Measurements from ENCODE around the gene PDXDC1. TPM values are rescaled to one million over a fixed set of nuclear protein-coding genes. Genes with fewer than 3 reads are reported as not detected.
A peak's percentile ranks its signal among the peaks of the same experiment; 100 is the strongest.
"Not testable (repeated sequence)": the region's sequence is repeated elsewhere in the genome, so short reads cannot be mapped to it uniquely, and the experiment has no call there.

PDXDC1 gene
- total RNA-seq, 2 donors from 2014 or later, result 163 to 202 TPM

- H3K4me3 Mint-ChIP-seq, result not testable (repeated sequence)
- peaks cover 68% of the 10 kb centered on the region for H3K36me3 Mint-ChIP-seq (ENCODE audit: low read depth)
Observed at GRCh38 chr16:15082788-15083187, 108.0 kb downstream of the PDXDC1 start.

GRCh38 chr16:15090663-15091269 lies 115.9 kb downstream of the PDXDC1 start:
- peaks cover 12% of the 10 kb centered on the region for H3K36me3 ChIP-seq (ENCODE audit: control insufficient read depth, insufficient read depth, low read length)
- not testable (repeated sequence) for H3K9me3 Mint-ChIP-seq; H3K9ac ChIP-seq (ENCODE audit: extremely low read depth, low read length, poor library complexity, severe bottlenecking); H3K27ac ChIP-seq (ENCODE audit: low read depth, low read length); H3K4me3 ChIP-seq (ENCODE audit: low read length); H3K27me3 Mint-ChIP-seq (ENCODE audit: insufficient read depth); H3K4me1 ChIP-seq (ENCODE audit: control insufficient read depth, insufficient read depth, low read length); H3K27me3 ChIP-seq (ENCODE audit: control insufficient read depth, insufficient read depth, low read length, poor library complexity, severe bottlenecking); H3K4me1 Mint-ChIP-seq; DNase-seq; H3K9me3 ChIP-seq (ENCODE audit: control insufficient read depth, low read length); H3K4me3 Mint-ChIP-seq; H3K27ac Mint-ChIP-seq
- peaks cover 23% of the 10 kb centered on the region for H3K36me3 Mint-ChIP-seq (ENCODE audit: low read depth)
- TF ChIP-seq, protein P1, sequence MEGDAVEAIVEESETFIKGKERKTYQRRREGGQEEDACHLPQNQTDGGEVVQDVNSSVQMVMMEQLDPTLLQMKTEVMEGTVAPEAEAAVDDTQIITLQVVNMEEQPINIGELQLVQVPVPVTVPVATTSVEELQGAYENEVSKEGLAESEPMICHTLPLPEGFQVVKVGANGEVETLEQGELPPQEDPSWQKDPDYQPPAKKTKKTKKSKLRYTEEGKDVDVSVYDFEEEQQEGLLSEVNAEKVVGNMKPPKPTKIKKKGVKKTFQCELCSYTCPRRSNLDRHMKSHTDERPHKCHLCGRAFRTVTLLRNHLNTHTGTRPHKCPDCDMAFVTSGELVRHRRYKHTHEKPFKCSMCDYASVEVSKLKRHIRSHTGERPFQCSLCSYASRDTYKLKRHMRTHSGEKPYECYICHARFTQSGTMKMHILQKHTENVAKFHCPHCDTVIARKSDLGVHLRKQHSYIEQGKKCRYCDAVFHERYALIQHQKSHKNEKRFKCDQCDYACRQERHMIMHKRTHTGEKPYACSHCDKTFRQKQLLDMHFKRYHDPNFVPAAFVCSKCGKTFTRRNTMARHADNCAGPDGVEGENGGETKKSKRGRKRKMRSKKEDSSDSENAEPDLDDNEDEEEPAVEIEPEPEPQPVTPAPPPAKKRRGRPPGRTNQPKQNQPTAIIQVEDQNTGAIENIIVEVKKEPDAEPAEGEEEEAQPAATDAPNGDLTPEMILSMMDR (conservative IDR thresholded peaks at IDR 0.05), result peak; percentile 41
- 88 to 100% methylated on average over 1 of the region's 1 CpG for WGBS, 2 experiments (ENCODE audit: insufficient coverage in 1 of 2, insufficient read length in 1 of 2)

More at GRCh38 chr16:15082788-15083187, 108.0 kb downstream of the PDXDC1 start:
- H3K4me1 ChIP-seq (ENCODE audit: control insufficient read depth, insufficient read depth, low read length); H3K27ac ChIP-seq (ENCODE audit: low read depth, low read length); H3K27me3 Mint-ChIP-seq (ENCODE audit: insufficient read depth); H3K4me1 Mint-ChIP-seq; H3K9me3 ChIP-seq (ENCODE audit: control insufficient read depth, low read length); H3K4me3 ChIP-seq (ENCODE audit: low read length); H3K27me3 ChIP-seq (ENCODE audit: control insufficient read depth, insufficient read depth, low read length, poor library complexity, severe bottlenecking); DNase-seq; H3K9me3 Mint-ChIP-seq; H3K27ac Mint-ChIP-seq; H3K9ac ChIP-seq (ENCODE audit: extremely low read depth, low read length, poor library complexity, severe bottlenecking): not testable (repeated sequence)
- H3K36me3 ChIP-seq (ENCODE audit: control insufficient read depth, insufficient read depth, low read length), result peaks cover 60% of the 10 kb centered on the region
- WGBS, 2 experiments (ENCODE audit: insufficient coverage in 1 of 2, insufficient read length in 1 of 2), result 93 to 100% methylated on average over 2 to 3 of the region's 3 CpGs

GRCh38 chr16:15093571-15093954 lies 118.7 kb downstream of the PDXDC1 start:
- not testable (repeated sequence) for H3K4me1 ChIP-seq (ENCODE audit: control insufficient read depth, insufficient read depth, low read length); H3K36me3 ChIP-seq (ENCODE audit: control insufficient read depth, insufficient read depth, low read length); H3K27ac ChIP-seq (ENCODE audit: low read depth, low read length); H3K27me3 Mint-ChIP-seq (ENCODE audit: insufficient read depth); H3K9me3 Mint-ChIP-seq; H3K4me1 Mint-ChIP-seq; DNase-seq; H3K27me3 ChIP-seq (ENCODE audit: control insufficient read depth, insufficient read depth, low read length, poor library complexity, severe bottlenecking); H3K9me3 ChIP-seq (ENCODE audit: control insufficient read depth, low read length)
- Histone ChIP-seq H3K4me3 (ENCODE audit: low read length) (peak overlapping the region; percentile 81), H3K9ac (ENCODE audit: extremely low read depth, low read length, poor library complexity, severe bottlenecking) (peak overlapping the region; percentile 68)
- Mint-ChIP-seq H3K4me3 (peak overlapping the region; percentile 93), H3K36me3 (ENCODE audit: low read depth) (peaks cover 17% of the 10 kb centered on the region), H3K27ac (peak overlapping the region; percentile 100)
- whole genome bisulfite sequencing, 2 experiments (ENCODE audit: insufficient coverage in 1 of 2, insufficient read length in 1 of 2), result 5% methylated on average over 4 of the region's 14 CpGs; no CpG with 5 or more reads in 1 of the 2 experiments

GRCh38 chr16:15093955-15094827 lies 119.4 kb downstream of the PDXDC1 start, which contains the start of gene RRN3:
Gene RRN3 (minus strand): TSS chr16:15094272. CDS start chr16:15094233, 39 bp downstream.
- H3K4me3 Mint-ChIP-seq, result peak within 1 kb of the TSS; percentile 93
- not testable (repeated sequence) for H3K9me3 Mint-ChIP-seq; H3K27me3 ChIP-seq (ENCODE audit: control insufficient read depth, insufficient read depth, low read length, poor library complexity, severe bottlenecking); H3K36me3 ChIP-seq (ENCODE audit: control insufficient read depth, insufficient read depth, low read length); H3K4me1 ChIP-seq (ENCODE audit: control insufficient read depth, insufficient read depth, low read length); H3K9me3 ChIP-seq (ENCODE audit: control insufficient read depth, low read length); H3K4me1 Mint-ChIP-seq; H3K27me3 Mint-ChIP-seq (ENCODE audit: insufficient read depth)
- peak; percentile 97 for DNase-seq
- 6 to 11% methylated on average over 18 to 55 of the region's 56 CpGs for WGBS, 2 experiments (ENCODE audit: insufficient coverage in 1 of 2, insufficient read length in 1 of 2)
- Histone ChIP-seq H3K4me3 (ENCODE audit: low read length) (peak within 1 kb of the TSS; percentile 81), H3K9ac (ENCODE audit: extremely low read depth, low read length, poor library complexity, severe bottlenecking) (peak within 1 kb of the TSS; percentile 68), H3K27ac (ENCODE audit: low read depth, low read length) (peak within 1 kb of the TSS; percentile 44)
- H3K27ac Mint-ChIP-seq, result peak within 1 kb of the TSS; percentile 100
- H3K36me3 Mint-ChIP-seq (ENCODE audit: low read depth), result peaks cover 14% of the 10 kb centered on the region

DNA sequence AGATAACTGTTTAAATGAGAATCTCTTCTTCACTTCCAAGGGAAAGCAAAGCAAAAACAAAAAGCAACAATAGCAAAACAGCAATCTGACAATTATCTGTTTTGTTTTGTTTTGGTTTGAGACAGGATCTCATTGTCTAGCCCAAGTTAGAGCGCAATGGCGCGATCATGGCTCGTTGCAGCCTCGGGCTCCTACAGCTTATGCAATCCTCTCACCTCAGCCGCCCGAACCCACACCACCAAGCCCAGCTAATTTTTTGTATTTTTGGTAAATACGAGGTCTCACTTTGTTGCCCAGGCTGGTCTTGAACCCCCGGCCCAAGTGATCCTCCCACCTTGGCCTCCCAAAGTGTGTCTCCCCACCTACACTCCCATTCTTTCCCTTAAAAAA lies 121.8 kb downstream of the PDXDC1 start:
- H3K36me3 Mint-ChIP-seq (ENCODE audit: low read depth); H3K4me3 Mint-ChIP-seq; DNase-seq; H3K9ac ChIP-seq (ENCODE audit: extremely low read depth, low read length, poor library complexity, severe bottlenecking); H3K27ac Mint-ChIP-seq; H3K27me3 ChIP-seq (ENCODE audit: control insufficient read depth, insufficient read depth, low read length, poor library complexity, severe bottlenecking); H3K9me3 Mint-ChIP-seq; H3K9me3 ChIP-seq (ENCODE audit: control insufficient read depth, low read length); H3K27ac ChIP-seq (ENCODE audit: low read depth, low read length); H3K27me3 Mint-ChIP-seq (ENCODE audit: insufficient read depth); H3K4me1 Mint-ChIP-seq; H3K4me3 ChIP-seq (ENCODE audit: low read length); H3K4me1 ChIP-seq (ENCODE audit: control insufficient read depth, insufficient read depth, low read length); H3K36me3 ChIP-seq (ENCODE audit: control insufficient read depth, insufficient read depth, low read length): not testable (repeated sequence)
- WGBS, 2 experiments (ENCODE audit: insufficient coverage in 1 of 2, insufficient read length in 1 of 2), result 99 to 100% methylated on average over 3 to 7 of the region's 9 CpGs

GRCh38 chr16:15099366-15099909 lies 124.6 kb downstream of the PDXDC1 start:
- not testable (repeated sequence) for H3K9me3 ChIP-seq (ENCODE audit: control insufficient read depth, low read length); H3K9me3 Mint-ChIP-seq; H3K27ac ChIP-seq (ENCODE audit: low read depth, low read length); H3K27ac Mint-ChIP-seq; H3K4me1 ChIP-seq (ENCODE audit: control insufficient read depth, insufficient read depth, low read length); H3K36me3 ChIP-seq (ENCODE audit: control insufficient read depth, insufficient read depth, low read length); DNase-seq; H3K4me3 ChIP-seq (ENCODE audit: low read length); H3K4me1 Mint-ChIP-seq; H3K27me3 ChIP-seq (ENCODE audit: control insufficient read depth, insufficient read depth, low read length, poor library complexity, severe bottlenecking); H3K9ac ChIP-seq (ENCODE audit: extremely low read depth, low read length, poor library complexity, severe bottlenecking); H3K27me3 Mint-ChIP-seq (ENCODE audit: insufficient read depth); H3K36me3 Mint-ChIP-seq (ENCODE audit: low read depth); H3K4me3 Mint-ChIP-seq
- 83% methylated on average over 2 of the region's 2 CpGs; no CpG with 5 or more reads in 1 of the 2 experiments for WGBS, 2 experiments (ENCODE audit: insufficient coverage in 1 of 2, insufficient read length in 1 of 2)

All from endodermal cell (in vitro differentiated cells).